Transverse colon (tissue), 4 donors: Measurements from ENCODE around the gene WDFY2.

Experiments used
- EP300 ChIP-seq: sonication (generic); formaldehyde crosslinking; IDR thresholded peaks from one replicate; pipeline ENCODE4 v1.6.1; 2017; ENCODE audit warnings: antibody characterized with exemption, low read depth
- POLR2A ChIP-seq: fragments of 450-650 bp; IDR thresholded peaks from one replicate; pipeline ENCODE4 v1.6.1; 2016; ENCODE audit warnings: antibody characterized with exemption, mild to moderate bottlenecking, moderate library complexity
- POLR2AphosphoS5 ChIP-seq, 3 donors: sonication (generic); formaldehyde crosslinking; IDR thresholded peaks; one replicate each; pipeline ENCODE4 v1.6.1; 2016; ENCODE audit warnings: antibody characterized with exemption in 3 of 3
- TF ChIP-seq, protein P1 (sequence below), 5 experiments: fragments of 200-600 bp in 3 of 5; fragments of 450-650 bp in 2 of 5; sonication (generic) in 3 of 5; IDR thresholded peaks; 1 replicate in 2 of 5; 2 replicates in 3 of 5; pipeline ENCODE4 v1.5.1; 2016 to 2017; ENCODE audit warnings: antibody characterized with exemption in 5 of 5, inconsistent platforms in 3 of 5, mild to moderate bottlenecking in 2 of 5, moderate library complexity in 1 of 5

DNA sequence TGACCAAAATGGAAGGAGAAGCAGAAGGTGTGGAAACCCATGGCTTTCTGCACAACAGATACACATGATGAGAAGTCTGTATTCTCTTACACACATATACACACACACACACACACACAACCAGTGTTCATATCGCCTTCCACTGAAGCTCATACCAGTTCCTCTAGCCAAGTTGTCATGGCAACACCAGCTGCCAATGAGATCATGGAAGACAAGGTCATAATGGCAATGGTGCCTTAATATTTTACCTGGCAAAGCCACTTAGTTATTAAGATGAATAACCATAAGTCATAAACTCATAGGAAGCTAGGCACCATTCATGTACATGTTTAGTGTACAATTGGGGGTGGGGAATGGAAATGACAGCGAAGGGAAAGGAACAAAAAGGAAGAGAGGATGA lies 222.3 kb downstream of the WDFY2 start:
- TF ChIP-seq, protein P1, sequence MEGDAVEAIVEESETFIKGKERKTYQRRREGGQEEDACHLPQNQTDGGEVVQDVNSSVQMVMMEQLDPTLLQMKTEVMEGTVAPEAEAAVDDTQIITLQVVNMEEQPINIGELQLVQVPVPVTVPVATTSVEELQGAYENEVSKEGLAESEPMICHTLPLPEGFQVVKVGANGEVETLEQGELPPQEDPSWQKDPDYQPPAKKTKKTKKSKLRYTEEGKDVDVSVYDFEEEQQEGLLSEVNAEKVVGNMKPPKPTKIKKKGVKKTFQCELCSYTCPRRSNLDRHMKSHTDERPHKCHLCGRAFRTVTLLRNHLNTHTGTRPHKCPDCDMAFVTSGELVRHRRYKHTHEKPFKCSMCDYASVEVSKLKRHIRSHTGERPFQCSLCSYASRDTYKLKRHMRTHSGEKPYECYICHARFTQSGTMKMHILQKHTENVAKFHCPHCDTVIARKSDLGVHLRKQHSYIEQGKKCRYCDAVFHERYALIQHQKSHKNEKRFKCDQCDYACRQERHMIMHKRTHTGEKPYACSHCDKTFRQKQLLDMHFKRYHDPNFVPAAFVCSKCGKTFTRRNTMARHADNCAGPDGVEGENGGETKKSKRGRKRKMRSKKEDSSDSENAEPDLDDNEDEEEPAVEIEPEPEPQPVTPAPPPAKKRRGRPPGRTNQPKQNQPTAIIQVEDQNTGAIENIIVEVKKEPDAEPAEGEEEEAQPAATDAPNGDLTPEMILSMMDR (IDR thresholded peaks at IDR 0.05) = no peak
- TF ChIP-seq POLR2AphosphoS5 (IDR thresholded peaks at IDR 0.05) = no peak
- no peak for TF ChIP-seq POLR2A
- TF ChIP-seq EP300 = no peak
